ENCODE measurements around the gene DGKB.

The DGKB gene

DNA sequence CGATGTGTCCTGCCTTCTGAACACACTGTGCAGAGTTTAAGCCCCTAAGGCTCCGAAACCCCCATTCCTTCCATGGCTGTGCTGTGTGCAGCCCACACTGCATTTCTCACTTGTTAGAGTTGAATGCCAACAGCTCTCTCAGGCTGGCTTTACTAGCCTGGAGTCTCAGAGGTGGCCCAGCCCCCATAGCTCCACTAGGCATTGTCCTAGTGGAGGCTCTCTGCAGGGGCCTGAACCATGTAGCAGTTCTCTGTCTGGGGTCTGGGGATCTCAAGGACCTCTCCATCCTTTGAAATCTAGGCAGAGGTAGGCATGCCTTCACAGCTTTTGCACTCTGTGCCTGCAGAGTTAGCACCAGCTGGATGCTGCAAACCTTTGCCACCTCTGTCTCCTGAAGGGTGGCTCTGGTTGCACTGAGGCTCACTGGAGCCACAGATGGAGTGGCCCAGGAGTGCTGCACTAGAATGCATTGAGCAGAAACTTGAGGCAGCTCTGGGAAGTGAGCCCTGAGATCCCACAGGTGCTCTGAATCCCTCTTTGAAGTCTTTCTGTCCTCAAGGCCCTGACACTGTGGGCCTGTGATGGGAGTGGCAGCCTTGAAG, 301.7 kb downstream of the DGKB start:
- TF ChIP-seq, protein P1, sequence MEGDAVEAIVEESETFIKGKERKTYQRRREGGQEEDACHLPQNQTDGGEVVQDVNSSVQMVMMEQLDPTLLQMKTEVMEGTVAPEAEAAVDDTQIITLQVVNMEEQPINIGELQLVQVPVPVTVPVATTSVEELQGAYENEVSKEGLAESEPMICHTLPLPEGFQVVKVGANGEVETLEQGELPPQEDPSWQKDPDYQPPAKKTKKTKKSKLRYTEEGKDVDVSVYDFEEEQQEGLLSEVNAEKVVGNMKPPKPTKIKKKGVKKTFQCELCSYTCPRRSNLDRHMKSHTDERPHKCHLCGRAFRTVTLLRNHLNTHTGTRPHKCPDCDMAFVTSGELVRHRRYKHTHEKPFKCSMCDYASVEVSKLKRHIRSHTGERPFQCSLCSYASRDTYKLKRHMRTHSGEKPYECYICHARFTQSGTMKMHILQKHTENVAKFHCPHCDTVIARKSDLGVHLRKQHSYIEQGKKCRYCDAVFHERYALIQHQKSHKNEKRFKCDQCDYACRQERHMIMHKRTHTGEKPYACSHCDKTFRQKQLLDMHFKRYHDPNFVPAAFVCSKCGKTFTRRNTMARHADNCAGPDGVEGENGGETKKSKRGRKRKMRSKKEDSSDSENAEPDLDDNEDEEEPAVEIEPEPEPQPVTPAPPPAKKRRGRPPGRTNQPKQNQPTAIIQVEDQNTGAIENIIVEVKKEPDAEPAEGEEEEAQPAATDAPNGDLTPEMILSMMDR (conservative IDR thresholded peaks at IDR 0.05; ENCODE audit: low read depth, low read length): no peak
- no peak for DNase-seq (ENCODE audit: low read depth)

DNA sequence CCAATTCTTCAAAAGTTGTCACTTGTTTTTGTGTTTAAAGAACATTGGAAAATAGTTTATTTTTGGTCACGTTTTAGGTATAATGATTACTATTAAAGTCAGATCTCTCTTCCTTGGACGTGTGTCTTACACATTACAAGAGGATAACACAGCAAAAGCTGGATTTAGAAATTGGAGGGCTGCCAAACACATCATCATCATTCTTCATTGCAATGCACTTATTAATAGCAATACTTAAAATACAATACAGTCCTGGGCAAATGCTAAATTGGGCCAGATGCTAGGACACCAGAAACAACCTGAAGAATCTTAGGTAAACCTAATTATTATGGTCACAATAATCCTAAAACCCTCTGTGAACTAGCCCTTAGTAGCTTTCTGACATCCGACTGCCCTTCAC, 303.6 kb downstream of the DGKB start:
- no peak overlapping the region for H3K4me3 ChIP-seq (ENCODE audit: low read length)
- peak; percentile 10 for DNase-seq (ENCODE audit: low read depth)
- TF ChIP-seq, protein P1 (conservative IDR thresholded peaks at IDR 0.05; ENCODE audit: low read depth, low read length): no peak

More for the DNA sequence above, 301.7 kb downstream of the DGKB start:
- no peak overlapping the region for H3K4me3 ChIP-seq (ENCODE audit: low read length)

DNA sequence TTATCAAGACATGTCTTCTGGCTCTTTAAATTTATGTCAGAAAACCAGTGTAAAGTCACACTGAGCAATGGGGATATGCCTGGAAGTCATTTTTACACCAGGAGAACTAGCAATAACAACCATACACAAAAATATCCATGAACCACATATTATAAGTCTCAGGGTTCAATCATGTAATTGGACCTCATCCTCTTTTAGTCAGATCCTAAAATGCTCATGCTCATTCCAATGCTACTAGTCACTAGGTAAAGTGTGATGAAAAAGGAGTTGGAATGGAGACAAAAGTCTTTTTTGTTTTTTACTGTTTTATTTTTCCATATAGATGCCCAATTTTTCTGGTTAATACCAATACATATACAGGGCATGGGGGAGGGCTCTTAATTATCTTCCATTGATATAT, 306.1 kb downstream of the DGKB start:
- no peak for DNase-seq (ENCODE audit: low read depth)
- TF ChIP-seq, protein P1 (conservative IDR thresholded peaks at IDR 0.05; ENCODE audit: low read depth, low read length): no peak
- no peak overlapping the region for H3K4me3 ChIP-seq (ENCODE audit: low read length)

DNA sequence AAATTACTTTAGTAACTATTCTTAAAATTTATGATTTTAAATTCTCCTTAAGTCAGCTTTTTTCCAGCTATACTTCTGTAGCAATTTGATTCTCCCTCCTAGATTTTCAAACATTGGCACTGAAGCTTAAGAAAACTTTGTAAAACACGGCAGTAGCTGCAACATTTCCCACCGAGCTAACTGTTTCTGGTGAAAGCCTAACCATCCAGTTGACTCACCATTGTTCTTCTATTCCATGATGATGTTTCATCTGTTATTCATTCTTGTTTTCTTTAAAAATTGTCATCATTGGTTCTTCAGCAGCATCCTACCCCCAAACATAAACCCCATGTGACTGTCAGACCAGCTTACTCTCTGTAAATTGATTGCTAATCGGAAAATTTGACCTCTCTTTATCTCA, 312.3 kb downstream of the DGKB start:
- DNase-seq (ENCODE audit: low read depth): no peak
- TF ChIP-seq, protein P1 (conservative IDR thresholded peaks at IDR 0.05; ENCODE audit: low read depth, low read length): no peak
- H3K4me3 ChIP-seq (ENCODE audit: low read length): no peak overlapping the region

DNA sequence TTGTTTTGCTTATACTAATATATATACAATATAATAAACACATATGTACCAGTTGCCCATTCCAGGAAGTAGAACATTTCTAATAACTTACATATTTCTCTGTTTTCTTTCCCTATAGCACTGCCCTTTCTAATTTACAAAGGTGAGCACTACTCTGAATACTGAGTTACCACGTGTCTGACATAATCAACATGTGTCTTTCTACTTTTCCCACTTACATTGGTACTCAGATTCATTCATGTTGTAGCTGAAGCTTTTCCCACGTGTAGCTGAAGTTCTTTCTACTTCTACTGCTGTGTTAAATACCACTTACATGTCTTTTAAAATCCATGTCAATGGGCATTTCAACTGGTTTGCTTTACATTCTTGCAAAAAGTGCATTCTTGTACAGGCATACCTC, 317.3 kb downstream of the DGKB start:
- TF ChIP-seq, protein P1 (conservative IDR thresholded peaks at IDR 0.05; ENCODE audit: low read depth, low read length): no peak
- H3K4me3 ChIP-seq (ENCODE audit: low read length): no peak overlapping the region
- DNase-seq (ENCODE audit: low read depth): no peak

DNA sequence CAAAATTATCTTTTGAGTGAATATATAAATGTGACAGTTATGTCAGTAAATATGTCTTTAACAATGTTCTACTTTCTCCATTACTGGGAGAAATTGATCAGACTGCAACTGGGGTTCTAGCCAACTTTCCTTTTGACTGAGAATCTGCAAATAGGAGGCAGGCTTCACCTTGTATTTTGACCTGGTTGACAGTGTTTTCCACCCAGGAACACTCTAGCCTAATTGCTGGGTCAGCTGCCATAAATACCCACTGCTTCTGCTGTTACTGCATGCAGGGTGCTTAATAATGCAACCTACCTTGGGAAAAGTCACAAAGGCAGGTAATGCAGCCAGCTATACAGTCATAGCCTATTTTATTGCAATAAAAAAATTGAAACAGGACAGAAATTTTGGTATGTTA, 319.0 kb downstream of the DGKB start:
- TF ChIP-seq, protein P1 (conservative IDR thresholded peaks at IDR 0.05; ENCODE audit: low read depth, low read length): no peak
- no peak for DNase-seq (ENCODE audit: low read depth)
- H3K4me3 ChIP-seq (ENCODE audit: low read length): no peak overlapping the region

DNA sequence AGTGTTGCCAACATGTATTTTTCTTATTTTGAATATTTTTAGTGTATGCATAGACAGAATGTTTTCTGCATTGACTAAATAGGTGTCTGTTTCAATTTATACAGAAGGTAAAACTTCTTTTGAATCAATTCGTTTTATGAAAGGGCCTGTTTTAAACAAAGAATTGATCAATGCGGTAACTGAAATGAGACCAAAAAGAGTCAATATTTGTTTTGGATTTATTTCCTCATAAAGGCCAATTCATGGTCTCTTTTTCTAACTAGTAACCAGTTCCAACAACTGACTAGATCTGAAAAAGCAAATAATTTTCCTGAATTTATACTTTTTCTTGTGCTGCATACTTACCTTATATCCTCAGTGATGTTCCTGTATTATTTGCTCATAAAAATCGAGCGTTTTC, 320.5 kb downstream of the DGKB start:
- H3K4me3 ChIP-seq (ENCODE audit: low read length): no peak overlapping the region
- DNase-seq (ENCODE audit: low read depth): no peak
- TF ChIP-seq, protein P1 (conservative IDR thresholded peaks at IDR 0.05; ENCODE audit: low read depth, low read length): no peak

Data from retinal pigment epithelial cell (primary cell).